Ovary (tissue), 9 donors: Measurements from ENCODE around the gene KIAA1755. TPM values are rescaled to one million over a fixed set of nuclear protein-coding genes. Genes with fewer than 3 reads are reported as not detected.

ENCODE experiments used
- DNase-seq, 5 donors: peaks; one replicate each; pipeline ENCODE4 v3.0.0-alpha.2; 2019 to 2020
- H3K27ac ChIP-seq, 2 donors: fragments of 200-600 bp; one replicate each; pipeline versions ENCODE4 v1.5.1 to v1.8.0; 2019 to 2022
- H3K27me3 ChIP-seq: fragments of 200-600 bp; one replicate; pipeline ENCODE4 v1.8.0; 2022
- H3K36me3 ChIP-seq: fragments of 200-600 bp; sonication (generic); one replicate; pipeline ENCODE4 v1.5.1; 2019
- H3K4me1 ChIP-seq: one replicate; pipeline ENCODE4 v1.8.1; 2013; ENCODE audit warnings: mild to moderate bottlenecking, moderate library complexity; ENCODE audit not compliant: insufficient read depth
- H3K4me3 ChIP-seq: fragments of 200-600 bp; sonication (generic); one replicate; pipeline ENCODE4 v1.5.1; 2017
- H3K9me3 ChIP-seq, 2 donors: fragments of 200-600 bp in 1 of 2; sonication (generic) in 1 of 2; one replicate each; pipeline versions ENCODE4 v1.5.1 to v1.8.1; 2013 to 2019; ENCODE audit warnings: mild to moderate bottlenecking in 1 of 2, moderate library complexity in 1 of 2
- CTCF ChIP-seq, 3 donors: fragments of 450-650 bp in 2 of 3; fragments of 200-600 bp in 1 of 3; IDR thresholded peaks; one replicate each; pipeline versions ENCODE4 v1.5.1 to v1.8.0; 2016 to 2022; ENCODE audit warnings: antibody characterized with exemption in 3 of 3, mild to moderate bottlenecking in 1 of 3
- EP300 ChIP-seq: sonication (generic); formaldehyde crosslinking; IDR thresholded peaks from one replicate; pipeline ENCODE4 v1.6.1; 2017; ENCODE audit warnings: antibody characterized with exemption
- POLR2A ChIP-seq: fragments of 450-650 bp; IDR thresholded peaks from one replicate; pipeline ENCODE4 v1.6.1; 2017; ENCODE audit warnings: antibody characterized with exemption, mild to moderate bottlenecking, moderate library complexity
- WGBS, 3 donors: extraction: QIAGEN DNeasy Blood & Tissue Kit in 1 of 3; methylation state at CpG; one replicate each; pipeline versions ENCODE4 v1.1.5 to v1.1.7; 2013 to 2017; 5-methylcytosine and 5-hydroxymethylcytosine counted together
- intact Hi-C, 4 donors: fragments of 100-400 bp; cut with DNase I; formaldehyde crosslinking; loops; one replicate each; pipeline versions ENCODE4 v1.11.0 to v1.15.1; 2022 to 2023
- polyA plus RNA-seq, 2 donors: library from polyadenylated mRNA; stranded (reverse); fragments of 200-250 nt in 1 of 2; fragments of 350-450 nt in 1 of 2; fragmentation: Illumina TruSeq in 1 of 2; extraction: RNeasy Lipid Tissue Mini Kit (QIAGEN cat#74804) in 1 of 2; gene quantifications; one replicate each; pipeline ENCODE4 v1.2.3, GENCODE V29; 2013 to 2014
- total RNA-seq, 7 donors: library from RNA; depleted of rRNA in 2 of 7; stranded (reverse); fragments of >200 nt in 2 of 7; fragmentation: NEBNext Ultra II Directional in 3 of 7; extraction: Animal tissue kit (Norgen Biotek cat#: 25700) in 3 of 7; gene quantifications; one replicate each; pipeline versions ENCODE4 v1.1.0 to v1.2.4, GENCODE V29; 2016 to 2023
- donor health status: DM: no; HTN: no; CAD: no; lungs with moderate emphysema.
- donor health status: DM: no; HTN: no; CAD: no.
- donor health status: Bipolar disorder and iron deficiency.
- donor health status: DM: yes; HTN: yes; CAD: no.
- donor health status: DM: no; HTN: no; CAD: no.
- donor health status: DM: yes; HTN: yes; CAD: no.

The KIAA1755 gene
- total and polyA plus RNA-seq, 9 donors, result 4.4 to 29.7 (median 12.0) TPM

GRCh38 chr20:38181971-38182370 is 78.6 kb downstream of the KIAA1755 start:
- no peak for DNase-seq

GRCh38 chr20:38181207-38181801 is 79.2 kb downstream of the KIAA1755 start:
- no peak overlapping the region for H3K27ac ChIP-seq
- TF ChIP-seq POLR2A (no peak), EP300 (no peak), CTCF (IDR thresholded peaks at IDR 0.05) (no peak)
- H3K4me3 ChIP-seq, result no peak overlapping the region
- H3K9me3 ChIP-seq, result no peaks in the 10 kb centered on the region
- intact Hi-C loops, result no loop called here
- no peaks in the 10 kb centered on the region for H3K4me1 ChIP-seq
- no peaks in the 10 kb centered on the region for H3K27me3 ChIP-seq
- DNase-seq, result no peak
- WGBS, 3 donors, result 80 to 88% (median 81%) methylated on average over 7 of the region's 7 CpGs
- H3K36me3 ChIP-seq, result no peaks in the 10 kb centered on the region

More at GRCh38 chr20:38181971-38182370, 78.6 kb downstream of the KIAA1755 start:
- no peak overlapping the region for H3K4me3 ChIP-seq
- no peaks in the 10 kb centered on the region for H3K36me3 ChIP-seq
- intact Hi-C loops, result no loop called here
- WGBS, 3 donors, result 96 to 99% (median 97%) methylated on average over 3 of the region's 3 CpGs
- no peaks in the 10 kb centered on the region for H3K4me1 ChIP-seq
- H3K27me3 ChIP-seq, result no peaks in the 10 kb centered on the region
- TF ChIP-seq EP300, result no peak
- no peak for TF ChIP-seq POLR2A
- no peak for TF ChIP-seq CTCF (IDR thresholded peaks at IDR 0.05)
- no peaks in the 10 kb centered on the region for H3K9me3 ChIP-seq
- H3K27ac ChIP-seq, result no peak overlapping the region

- no peak for DNase-seq
- intact Hi-C loops, result no loop called here
- H3K27me3 ChIP-seq, result no peaks in the 10 kb centered on the region
- TF ChIP-seq POLR2A, result no peak
- TF ChIP-seq CTCF (IDR thresholded peaks at IDR 0.05), result no peak
- no peak for TF ChIP-seq EP300
- H3K36me3 ChIP-seq, result no peaks in the 10 kb centered on the region
- H3K27ac ChIP-seq, result no peak overlapping the region
- 61 to 79% (median 69%) methylated on average over 5 of the region's 5 CpGs for WGBS, 3 donors
- H3K4me3 ChIP-seq, result no peak overlapping the region
- no peaks in the 10 kb centered on the region for H3K4me1 ChIP-seq
- no peaks in the 10 kb centered on the region for H3K9me3 ChIP-seq
Observed at GRCh38 chr20:38180781-38181180, 79.8 kb downstream of the KIAA1755 start.

GRCh38 chr20:38179846-38180245 is 80.7 kb downstream of the KIAA1755 start:
- no peaks in the 10 kb centered on the region for H3K36me3 ChIP-seq
- H3K4me3 ChIP-seq, result no peak overlapping the region
- TF ChIP-seq CTCF (IDR thresholded peaks at IDR 0.05), result no peak
- no peak for TF ChIP-seq POLR2A
- TF ChIP-seq EP300, result no peak
- 59 to 68% (median 67%) methylated on average over 6 of the region's 6 CpGs for WGBS, 3 donors
- no peak for DNase-seq
- no peaks in the 10 kb centered on the region for H3K27me3 ChIP-seq
- no peaks in the 10 kb centered on the region for H3K4me1 ChIP-seq
- no peaks in the 10 kb centered on the region for H3K9me3 ChIP-seq
- intact Hi-C loops, result no loop called here
- no peak overlapping the region for H3K27ac ChIP-seq
